Thyroid gland (tissue), 4 donors: ENCODE measurements around the gene RTKN. TPM values are rescaled to one million over a fixed set of nuclear protein-coding genes. Genes with fewer than 3 reads are reported as not detected.
"Not testable (repeated sequence)": the region's sequence is repeated elsewhere in the genome, so short reads cannot be mapped to it uniquely, and the experiment has no call there.

Experiments used
- DNase-seq, 2 donors: peaks; one replicate each; pipeline ENCODE4 v3.0.0-alpha.2; 2019
- H3K27ac ChIP-seq, 3 donors: fragments of 200-600 bp; sonication (generic); 1 replicate in 2 of 3; 2 replicates in 1 of 3; pipeline ENCODE4 v1.5.1; 2016 to 2019; ENCODE audit warnings: mild to moderate bottlenecking in 1 of 3, moderate library complexity in 1 of 3
- H3K27me3 ChIP-seq: fragments of 200-600 bp; sonication (generic); one replicate; pipeline ENCODE4 v1.5.1; 2019
- H3K36me3 ChIP-seq, 2 donors: fragments of 200-600 bp; sonication (generic); one replicate each; pipeline ENCODE4 v1.5.1; 2016 to 2019
- H3K4me1 ChIP-seq, 2 donors: fragments of 200-600 bp; sonication (generic); one replicate each; pipeline ENCODE4 v1.5.1; 2017 to 2019
- H3K4me3 ChIP-seq, 3 donors: fragments of 200-600 bp; sonication (generic); replicated peaks in 1 of 3; 1 replicate in 2 of 3; 2 replicates in 1 of 3; pipeline ENCODE4 v1.5.1; 2016; ENCODE audit warnings: mild to moderate bottlenecking in 1 of 3
- H3K9me3 ChIP-seq: fragments of 200-600 bp; sonication (generic); one replicate; pipeline ENCODE4 v1.5.1; 2017
- CTCF ChIP-seq, 6 experiments: fragments of 200-600 bp in 3 of 6; fragments of 450-650 bp in 3 of 6; sonication (generic) in 3 of 6; IDR thresholded peaks; one replicate each; pipeline ENCODE4 v1.5.1; 2016 to 2019; ENCODE audit warnings: antibody characterized with exemption in 6 of 6, mild to moderate bottlenecking in 2 of 6, inconsistent platforms in 1 of 6, moderate library complexity in 1 of 6
- POLR2A ChIP-seq, 2 donors: fragments of 450-650 bp; IDR thresholded peaks; one replicate each; pipeline ENCODE4 v1.6.1; 2017; ENCODE audit warnings: antibody characterized with exemption in 2 of 2, mild to moderate bottlenecking in 2 of 2, moderate library complexity in 1 of 2
- WGBS, 2 donors: methylation state at CpG; one replicate each; pipeline ENCODE4 v1.1.5; 2017; 5-methylcytosine and 5-hydroxymethylcytosine counted together
- intact Hi-C: fragments of 100-400 bp; cut with DNase I; formaldehyde crosslinking; loops from one replicate; pipeline ENCODE4 v1.15.1; 2023
- total RNA-seq, 4 donors: library from RNA; depleted of rRNA; stranded (reverse); fragments of >200 nt; gene quantifications; one replicate each; pipeline ENCODE4 v1.2.3, GENCODE V29; 2016

The RTKN gene
- total RNA-seq, 4 donors from 2014 or later, result 24.5 to 41.9 (median 35.6) TPM

- Histone ChIP-seq H3K27me3 (no peaks in the 10 kb centered on the region), H3K4me1 (peaks cover 4 to 10% of the 10 kb centered on the region in 2 donors), H3K9me3 (no peaks in the 10 kb centered on the region), H3K4me3 (no peak overlapping the region), H3K36me3 (no peaks in the 10 kb centered on the region), H3K27ac (no peak overlapping the region)
- intact Hi-C loops, result no loop called here
- TF ChIP-seq POLR2A (IDR thresholded peaks at IDR 0.05), result no peak
- no peak for TF ChIP-seq CTCF (IDR thresholded peaks at IDR 0.05)
- no peak for DNase-seq
- WGBS, 2 donors, result 29 to 44% methylated on average over 5 of the region's 5 CpGs
Measured at GRCh38 chr2:74444498-74445318, 3.0 kb upstream of the RTKN start.

GRCh38 chr2:74442483-74443297, 953 bp upstream of the RTKN start:
- DNase-seq, H3K9me3 ChIP-seq, H3K36me3 ChIP-seq, intact Hi-C loops, H3K27me3 ChIP-seq: not testable (repeated sequence)
- peaks cover 10 to 18% of the 10 kb centered on the region in 2 donors for H3K4me1 ChIP-seq
- H3K27ac ChIP-seq, result peak overlapping the region; percentile 42 to 84 (median 76)
- WGBS, 2 donors, result 86 to 92% methylated on average over 16 of the region's 16 CpGs
- peak overlapping the region in 2 of 3 donors; percentile 38 to 51 for H3K4me3 ChIP-seq

- no peaks in the 10 kb centered on the region for H3K9me3 ChIP-seq
- H3K27me3 ChIP-seq, result no peaks in the 10 kb centered on the region
- H3K4me3 ChIP-seq, result peak overlapping the region; percentile 33 to 51 (median 51)
- TF ChIP-seq CTCF (IDR thresholded peaks at IDR 0.05) (no peak), POLR2A (IDR thresholded peaks at IDR 0.05) (no peak)
- intact Hi-C loops, result no loop called here
- H3K27ac ChIP-seq, result peak overlapping the region; percentile 42 to 84 (median 76)
- H3K4me1 ChIP-seq, result peaks cover 10 to 18% of the 10 kb centered on the region in 2 donors
- DNase-seq, result no peak
- no peaks in the 10 kb centered on the region for H3K36me3 ChIP-seq
- 19 to 24% methylated on average over 11 to 19 of the region's 33 CpGs for WGBS, 2 donors
Measured at GRCh38 chr2:74441170-74441689, 507 bp downstream of the RTKN start.

GRCh38 chr2:74440378-74441169, 1.2 kb downstream of the RTKN start:
- peak overlapping the region; percentile 33 to 51 (median 51) for H3K4me3 ChIP-seq
- no peaks in the 10 kb centered on the region for H3K9me3 ChIP-seq
- no peaks in the 10 kb centered on the region for H3K36me3 ChIP-seq
- H3K4me1 ChIP-seq, result peaks cover 10 to 18% of the 10 kb centered on the region in 2 donors
- WGBS, 2 donors, result 8 to 28% methylated on average over 5 to 12 of the region's 45 CpGs
- H3K27ac ChIP-seq, result peak overlapping the region; percentile 42 to 84 (median 76)
- peak; percentile 92 to 93 for DNase-seq
- no peaks in the 10 kb centered on the region for H3K27me3 ChIP-seq
- intact Hi-C loops, result no loop called here
- TF ChIP-seq CTCF (IDR thresholded peaks at IDR 0.05) (peak in 4 of 6 experiments; percentile 34 to 62 (median 38)), POLR2A (IDR thresholded peaks at IDR 0.05) (peak; percentile 46 to 78)
